NCI-H345 (cell line): ENCODE data around the gene TLR7.

Experiments used
- DNase-seq: peaks from one replicate; lab custom pipeline; 2025; lab: John Stamatoyannopoulos, UW

TLR7 gene

GRCh38 chrX:12930150-12930549 is 63.3 kb downstream of the TLR7 start:
- no peak for DNase-seq

- DNase-seq = no peak
These were observed 65.4 kb downstream of the TLR7 start for GRCh38 chrX:12932244-12932643.

GRCh38 chrX:12934850-12935249 is 68.0 kb downstream of the TLR7 start:
- no peak for DNase-seq

GRCh38 chrX:12936947-12937346 is 70.1 kb downstream of the TLR7 start:
- DNase-seq = no peak
